HG03039 (cell line): ENCODE measurements around the gene MAD2L2.
"Not testable (repeated sequence)": the region's sequence is repeated elsewhere in the genome, so short reads cannot be mapped to it uniquely, and the experiment has no call there.

Experiments
- ATAC-seq: cut with Tn5 transposase; IDR thresholded peaks from one replicate; pipeline ENCODE4 v1.9.1; 2021; ENCODE audit warnings: mild to moderate bottlenecking, moderate library complexity; ENCODE audit not compliant: unreplicated experiment

The MAD2L2 gene

GRCh38 chr1:11654137-11654938 lies 26.6 kb downstream of the MAD2L2 start, which contains the start of the genes FBXO2 and FBXO44:
Gene FBXO2, minus strand, starts transcription at chr1:11654429. Its CDS starts 89 bp downstream, at chr1:11654340.
Gene FBXO44, plus strand, starts transcription at chr1:11654877. Its CDS starts 959 bp downstream, at chr1:11655836.
- peak; percentile 56 for ATAC-seq

- no peak for ATAC-seq
Observed at GRCh38 chr1:11653861-11654136, 27.1 kb downstream of the MAD2L2 start.

- no peak for ATAC-seq
Observed at GRCh38 chr1:11653101-11653860, 27.7 kb downstream of the MAD2L2 start.

DNA sequence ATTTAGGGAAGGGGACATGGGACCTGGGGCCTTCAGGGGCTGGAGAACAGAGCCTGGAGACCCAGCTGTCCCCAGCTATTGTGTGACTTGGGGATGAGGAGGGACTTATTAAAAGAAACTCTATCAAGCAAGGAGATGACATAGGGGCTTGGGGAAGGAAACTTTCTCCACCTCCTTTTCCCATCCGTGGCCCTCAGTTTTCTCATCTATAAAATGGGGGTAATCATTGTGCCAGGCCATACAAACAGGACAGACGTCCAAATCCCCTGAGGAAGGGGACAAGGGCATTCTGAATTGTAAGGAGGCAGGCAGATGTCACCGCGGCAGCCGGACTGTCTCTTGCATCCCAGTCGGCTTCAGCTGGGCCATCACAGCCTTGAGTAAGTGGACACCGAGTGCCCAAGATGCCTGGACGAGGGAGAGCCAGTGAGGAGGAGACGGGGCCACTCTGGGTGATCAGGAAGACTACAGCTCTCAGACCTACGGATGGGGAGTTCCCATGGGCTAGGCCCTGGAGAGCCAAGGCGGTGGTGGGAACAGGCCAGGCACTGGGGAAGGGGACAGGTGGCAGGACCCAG lies 28.7 kb downstream of the MAD2L2 start:
- no peak for ATAC-seq

- ATAC-seq, result no peak
Observed at GRCh38 chr1:11651017-11651416, 29.9 kb downstream of the MAD2L2 start.

DNA sequence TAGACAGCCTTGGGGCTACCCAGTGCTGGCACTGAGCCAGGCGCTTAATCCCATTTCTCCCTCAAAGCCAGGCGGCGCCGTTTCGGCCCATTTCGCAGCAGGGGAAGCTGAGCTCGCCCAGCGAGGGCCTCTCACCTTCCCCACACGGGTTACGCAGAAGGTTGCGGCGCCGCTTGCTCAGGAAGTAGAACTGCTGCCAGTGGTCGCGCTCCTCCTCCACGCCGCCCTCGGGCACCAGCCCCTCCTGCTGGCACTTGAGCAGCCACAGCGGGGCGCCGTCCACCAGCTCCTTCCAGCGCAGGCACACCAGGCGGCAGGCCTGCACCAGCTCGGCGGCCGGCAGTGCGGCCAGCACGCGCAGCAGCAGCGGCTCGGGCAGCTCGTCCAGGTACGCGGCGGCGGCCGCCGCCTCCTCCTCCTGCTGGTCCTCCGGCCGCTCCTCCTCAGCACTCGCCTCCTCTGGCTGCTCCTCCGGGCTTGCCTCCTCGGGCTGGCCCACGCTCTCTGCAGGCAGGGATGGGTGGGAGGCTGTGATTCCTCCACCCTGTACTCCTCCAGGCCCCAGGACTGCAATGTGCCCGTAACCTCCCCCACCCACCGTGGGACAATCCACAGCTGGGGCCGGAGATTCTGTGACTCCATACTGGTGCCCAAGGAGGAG lies 30.5 kb downstream of the MAD2L2 start:
- no peak for ATAC-seq

DNA sequence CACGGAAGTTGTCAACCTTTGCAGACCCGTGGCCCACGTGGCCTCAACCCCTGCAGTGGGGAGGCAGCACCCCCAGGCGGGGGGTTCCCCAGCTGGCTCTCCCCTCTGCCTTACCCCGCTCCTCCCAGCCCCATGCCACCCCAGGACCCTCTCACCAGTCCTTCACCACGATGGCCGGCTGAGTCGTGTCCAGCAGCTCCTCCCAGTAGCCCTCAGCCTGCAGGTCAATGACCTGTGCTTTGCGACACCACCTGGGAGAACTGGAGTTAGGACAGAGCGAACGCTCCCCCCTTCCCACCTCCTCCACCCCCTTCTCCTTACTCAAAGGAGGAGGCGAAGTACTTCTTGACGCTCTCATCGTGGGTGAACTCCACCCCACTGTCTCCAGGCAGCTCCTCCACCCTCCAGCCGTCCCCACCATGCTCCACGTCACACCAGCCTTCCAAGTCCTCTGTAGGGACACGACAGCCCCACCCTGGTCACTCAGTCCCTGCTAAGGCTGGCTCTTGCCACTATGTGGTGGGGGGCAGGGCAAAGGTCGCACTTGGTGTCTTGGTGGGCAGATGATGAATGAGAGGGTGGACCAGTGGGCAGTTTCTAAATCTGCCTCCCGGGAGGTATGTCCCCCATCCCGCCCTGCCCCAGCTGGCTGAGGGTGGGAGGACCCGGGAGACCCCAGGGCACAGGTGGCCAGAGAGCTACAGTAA lies 31.2 kb downstream of the MAD2L2 start:
- no peak for ATAC-seq

DNA sequence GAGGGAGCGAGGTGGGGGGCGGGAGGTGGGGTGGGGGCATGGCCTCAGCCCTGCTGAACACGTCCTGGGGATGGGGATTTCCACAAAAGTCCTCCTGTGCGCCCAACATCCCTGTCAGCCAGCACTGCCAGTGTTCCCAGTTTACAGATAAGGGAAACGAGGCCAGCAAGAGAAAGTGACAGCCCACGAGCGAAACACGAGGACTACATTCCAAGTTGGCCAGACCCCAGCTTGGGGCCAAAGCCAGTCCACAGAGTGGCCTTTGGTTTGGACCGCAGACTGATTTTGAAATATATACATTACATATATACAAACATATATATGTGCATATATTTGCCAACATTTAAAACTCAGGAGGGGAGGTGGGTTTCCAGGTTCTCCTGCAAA lies 31.7 kb downstream of the MAD2L2 start:
- ATAC-seq, result no peak

- no peak for ATAC-seq
Observed at GRCh38 chr1:11648732-11649158, 32.2 kb downstream of the MAD2L2 start.

DNA sequence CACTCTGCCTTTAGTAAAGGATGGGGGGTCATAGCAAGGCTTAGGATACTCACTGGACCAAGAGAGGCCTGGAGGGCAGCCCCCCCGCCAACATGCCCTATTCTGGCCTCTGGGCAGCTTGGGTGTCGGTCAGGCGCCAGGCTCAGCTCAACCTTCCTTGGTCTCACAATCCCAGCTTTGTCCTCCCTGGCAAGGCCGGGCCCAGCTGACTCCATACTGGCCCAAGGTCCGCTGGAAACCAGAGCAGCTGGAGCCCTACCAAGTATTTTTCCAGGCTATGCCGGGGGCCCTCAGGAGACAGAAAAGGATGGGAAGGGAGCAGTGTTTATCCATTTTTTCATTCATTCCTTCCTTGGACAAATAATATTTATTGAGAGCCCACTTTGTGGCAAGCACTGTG lies 32.9 kb downstream of the MAD2L2 start:
- no peak for ATAC-seq

- ATAC-seq, result no peak
Observed at GRCh38 chr1:11647333-11647732, 33.6 kb downstream of the MAD2L2 start.

DNA sequence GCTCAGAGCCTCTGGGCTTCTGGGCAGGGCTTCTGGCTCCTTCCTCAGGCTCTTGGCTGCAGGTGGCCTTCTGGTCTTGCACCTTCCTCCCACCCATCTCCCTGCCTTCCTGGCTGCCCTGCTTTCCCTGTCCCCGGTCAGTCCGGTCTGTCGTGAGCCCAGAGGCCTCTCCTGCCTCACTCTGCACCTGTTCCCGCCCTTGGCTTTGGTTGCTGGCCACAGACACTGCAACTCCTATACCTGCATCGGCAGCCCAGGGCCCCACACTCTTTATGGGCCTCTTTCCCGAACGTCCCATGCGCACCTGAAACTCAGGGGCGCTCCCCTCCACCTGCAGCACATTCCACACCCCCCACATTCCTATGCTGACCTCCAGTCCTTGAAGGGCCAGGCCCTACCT lies 34.6 kb downstream of the MAD2L2 start:
- no peak for ATAC-seq

GRCh38 chr1:11645670-11646265 lies 35.2 kb downstream of the MAD2L2 start:
- no peak for ATAC-seq

DNA sequence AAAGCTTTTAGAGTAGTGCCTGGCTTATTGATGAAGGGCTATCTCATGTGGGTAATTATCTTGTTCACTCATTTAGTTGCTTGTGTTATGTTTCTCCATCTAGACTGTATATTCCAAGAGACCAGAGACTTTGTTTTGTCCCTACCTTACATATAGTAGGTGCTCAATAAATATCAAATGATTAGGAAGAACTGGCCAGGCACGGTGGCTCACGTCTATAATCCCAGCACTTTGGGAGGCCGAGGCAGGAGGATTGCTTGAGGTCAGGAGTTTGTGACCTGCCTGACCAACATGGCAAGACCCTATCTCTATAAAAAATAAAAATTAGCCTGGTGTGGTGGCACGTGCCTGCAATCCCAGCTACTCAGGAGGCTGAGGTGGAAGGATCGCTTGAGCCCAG lies 35.7 kb downstream of the MAD2L2 start:
- no peak for ATAC-seq

GRCh38 chr1:11643782-11644181 lies 37.2 kb downstream of the MAD2L2 start:
- no peak for ATAC-seq

GRCh38 chr1:11642418-11643017 lies 38.4 kb downstream of the MAD2L2 start:
- ATAC-seq, result not testable (repeated sequence)

- ATAC-seq, result no peak
Observed at GRCh38 chr1:11641776-11642305, 39.1 kb downstream of the MAD2L2 start.

GRCh38 chr1:11640944-11641343 lies 40.0 kb downstream of the MAD2L2 start:
- ATAC-seq, result no peak

GRCh38 chr1:11640101-11640500 lies 40.8 kb downstream of the MAD2L2 start:
- ATAC-seq, result no peak

GRCh38 chr1:11639372-11639771 lies 41.6 kb downstream of the MAD2L2 start:
- ATAC-seq, result no peak
